Measurements from ENCODE around the gene RAP1GDS1. TPM values are rescaled to one million over a fixed set of nuclear protein-coding genes. Genes with fewer than 3 reads are reported as not detected.

Gene RAP1GDS1
- total RNA-seq, 3 donors from 2014 or later (not counting 1 experiment from before 2014, with no cell fraction given) = 58.5 to 60.0 (median 59.7) TPM

GRCh38 chr4:98283219-98284189 lies 22.3 kb downstream of the RAP1GDS1 start:
- no peaks in the 10 kb centered on the region for H3K4me1 ChIP-seq (ENCODE audit: control insufficient read depth, insufficient read depth, low read length)
- no peaks in the 10 kb centered on the region for H3K36me3 Mint-ChIP-seq
- H3K27me3 Mint-ChIP-seq (ENCODE audit: low read depth in 2 of 2) = no peaks in the 10 kb centered on the region
- TF ChIP-seq CTCF (IDR thresholded peaks at IDR 0.05) = no peak
- no peak overlapping the region for H3K4me3 ChIP-seq (ENCODE audit: low read length)
- H3K27ac ChIP-seq (ENCODE audit: low read length) = no peak overlapping the region
- H3K36me3 ChIP-seq (ENCODE audit: control insufficient read depth, insufficient read depth, low read length) = no peaks in the 10 kb centered on the region
- H3K9me3 Mint-ChIP-seq = no peaks in the 10 kb centered on the region
- WGBS (ENCODE audit: insufficient coverage) = 56% methylated on average over 1 of the region's 3 CpGs
- DNase-seq = no peak
- H3K4me3 Mint-ChIP-seq = no peak overlapping the region
- no peak overlapping the region for H3K27ac Mint-ChIP-seq
- ATAC-seq = peak in 1 of 3 donors; percentile 44
- H3K9me3 ChIP-seq (ENCODE audit: control insufficient read depth, insufficient read depth, low read length) = no peaks in the 10 kb centered on the region
- H3K4me1 Mint-ChIP-seq = peaks cover 36 to 37% of the 10 kb centered on the region in 2 donors
- intact Hi-C loops (cut with micrococcal nuclease) = no loop called here
- no peaks in the 10 kb centered on the region for H3K27me3 ChIP-seq (ENCODE audit: control insufficient read depth, insufficient read depth, low read length)

GRCh38 chr4:98284640-98285046 lies 23.5 kb downstream of the RAP1GDS1 start:
- no peak overlapping the region for H3K4me3 ChIP-seq (ENCODE audit: low read length)
- peaks cover 47 to 48% of the 10 kb centered on the region in 2 donors for H3K4me1 Mint-ChIP-seq
- H3K9me3 Mint-ChIP-seq = no peaks in the 10 kb centered on the region
- H3K4me3 Mint-ChIP-seq = no peak overlapping the region
- H3K36me3 Mint-ChIP-seq = no peaks in the 10 kb centered on the region
- no peaks in the 10 kb centered on the region for H3K27me3 ChIP-seq (ENCODE audit: control insufficient read depth, insufficient read depth, low read length)
- no peak overlapping the region for H3K27ac Mint-ChIP-seq
- TF ChIP-seq CTCF (IDR thresholded peaks at IDR 0.05) = no peak
- no peak overlapping the region for H3K27ac ChIP-seq (ENCODE audit: low read length)
- H3K9me3 ChIP-seq (ENCODE audit: control insufficient read depth, insufficient read depth, low read length) = no peaks in the 10 kb centered on the region
- WGBS (ENCODE audit: insufficient coverage) = 99% methylated on average over 3 of the region's 3 CpGs
- no peaks in the 10 kb centered on the region for H3K27me3 Mint-ChIP-seq (ENCODE audit: low read depth in 2 of 2)
- no peaks in the 10 kb centered on the region for H3K4me1 ChIP-seq (ENCODE audit: control insufficient read depth, insufficient read depth, low read length)
- no peaks in the 10 kb centered on the region for H3K36me3 ChIP-seq (ENCODE audit: control insufficient read depth, insufficient read depth, low read length)
- no peak for ATAC-seq
- no peak for DNase-seq
- intact Hi-C loops (cut with micrococcal nuclease) = no loop called here

GRCh38 chr4:98285676-98286075 lies 24.5 kb downstream of the RAP1GDS1 start:
- Histone ChIP-seq H3K4me1 (ENCODE audit: control insufficient read depth, insufficient read depth, low read length) (no peaks in the 10 kb centered on the region), H3K36me3 (ENCODE audit: control insufficient read depth, insufficient read depth, low read length) (no peaks in the 10 kb centered on the region), H3K4me3 (ENCODE audit: low read length) (no peak overlapping the region), H3K27ac (ENCODE audit: low read length) (no peak overlapping the region), H3K9me3 (ENCODE audit: control insufficient read depth, insufficient read depth, low read length) (no peaks in the 10 kb centered on the region), H3K27me3 (ENCODE audit: control insufficient read depth, insufficient read depth, low read length) (no peaks in the 10 kb centered on the region)
- no peak for TF ChIP-seq CTCF (IDR thresholded peaks at IDR 0.05)
- no peak for ATAC-seq
- H3K27ac Mint-ChIP-seq = no peak overlapping the region
- intact Hi-C loops (cut with micrococcal nuclease) = no loop called here
- whole genome bisulfite sequencing (ENCODE audit: insufficient coverage) = 97% methylated on average over 3 of the region's 3 CpGs
- H3K27me3 Mint-ChIP-seq (ENCODE audit: low read depth in 2 of 2) = no peaks in the 10 kb centered on the region
- no peak for DNase-seq
- H3K4me1 Mint-ChIP-seq = peaks cover 57 to 59% of the 10 kb centered on the region in 2 donors
- no peaks in the 10 kb centered on the region for H3K9me3 Mint-ChIP-seq
- no peaks in the 10 kb centered on the region for H3K36me3 Mint-ChIP-seq
- H3K4me3 Mint-ChIP-seq = no peak overlapping the region

Data from natural killer cell (primary cell).